GM18526 (cell line): ENCODE measurements around the gene OS9.

Source experiments
- POLR2A ChIP-seq: IDR thresholded peaks from 3 replicates; pipeline ENCODE4 v1.6.1; 2011; ENCODE audit not compliant: insufficient read length; ENCODE audit errors: extremely low read depth

The OS9 gene

DNA sequence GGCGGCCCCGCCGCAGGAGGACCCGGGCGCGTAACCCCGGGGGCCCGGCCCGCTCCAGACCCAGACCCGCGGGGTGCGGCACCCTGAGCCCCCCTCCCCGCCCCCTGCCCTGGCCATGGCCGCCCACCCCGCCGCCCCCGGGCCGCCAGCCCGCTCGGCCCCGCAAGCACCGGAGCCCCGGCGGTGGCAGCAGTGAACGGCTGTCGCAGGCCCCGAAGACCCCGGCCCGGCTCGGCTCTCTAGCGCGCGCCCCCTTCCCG lies 61.2 kb downstream of the OS9 start:
- TF ChIP-seq POLR2A, result no peak

DNA sequence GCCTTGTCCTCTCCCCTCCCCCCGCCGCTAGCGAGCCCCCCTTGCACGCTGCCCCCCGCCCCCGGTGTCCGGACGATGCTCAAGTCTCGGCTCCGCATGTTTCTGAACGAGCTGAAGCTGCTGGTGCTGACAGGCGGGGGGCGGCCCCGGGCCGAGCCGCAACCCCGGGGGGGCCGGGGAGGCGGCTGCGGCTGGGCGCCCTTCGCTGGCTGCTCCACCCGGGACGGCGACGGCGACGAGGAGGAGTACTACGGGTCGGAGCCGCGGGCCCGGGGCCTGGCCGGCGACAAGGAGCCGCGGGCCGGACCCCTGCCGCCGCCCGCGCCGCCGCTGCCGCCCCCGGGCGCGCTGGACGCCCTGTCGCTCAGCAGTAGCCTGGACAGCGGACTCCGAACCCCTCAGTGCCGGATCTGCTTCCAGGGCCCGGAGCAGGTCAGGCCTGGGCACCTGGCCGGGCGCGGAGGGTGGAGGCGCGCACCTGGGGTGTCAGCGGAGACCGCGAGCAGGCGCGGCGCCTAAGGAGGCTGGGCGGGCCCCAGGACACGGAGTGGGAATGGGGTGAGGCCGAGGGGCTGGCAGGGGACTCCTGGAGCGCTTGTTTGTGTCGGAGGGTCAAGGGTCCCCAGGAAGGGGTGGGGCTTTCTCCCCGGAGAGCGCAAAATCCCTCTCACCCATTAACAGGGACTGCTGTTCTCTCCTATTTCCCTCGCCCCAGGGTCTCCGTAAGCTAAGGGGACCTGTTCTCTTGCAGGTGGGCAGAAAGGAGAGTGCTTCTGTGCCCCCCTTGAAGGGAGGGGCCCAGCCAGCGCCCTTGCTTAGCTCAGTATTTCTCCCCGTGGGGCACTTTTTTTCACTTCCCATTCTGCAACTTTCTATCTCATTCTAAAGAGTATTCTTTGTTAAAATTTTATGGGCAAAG lies 61.8 kb downstream of the OS9 start:
- TF ChIP-seq POLR2A, result peak; percentile 10

DNA sequence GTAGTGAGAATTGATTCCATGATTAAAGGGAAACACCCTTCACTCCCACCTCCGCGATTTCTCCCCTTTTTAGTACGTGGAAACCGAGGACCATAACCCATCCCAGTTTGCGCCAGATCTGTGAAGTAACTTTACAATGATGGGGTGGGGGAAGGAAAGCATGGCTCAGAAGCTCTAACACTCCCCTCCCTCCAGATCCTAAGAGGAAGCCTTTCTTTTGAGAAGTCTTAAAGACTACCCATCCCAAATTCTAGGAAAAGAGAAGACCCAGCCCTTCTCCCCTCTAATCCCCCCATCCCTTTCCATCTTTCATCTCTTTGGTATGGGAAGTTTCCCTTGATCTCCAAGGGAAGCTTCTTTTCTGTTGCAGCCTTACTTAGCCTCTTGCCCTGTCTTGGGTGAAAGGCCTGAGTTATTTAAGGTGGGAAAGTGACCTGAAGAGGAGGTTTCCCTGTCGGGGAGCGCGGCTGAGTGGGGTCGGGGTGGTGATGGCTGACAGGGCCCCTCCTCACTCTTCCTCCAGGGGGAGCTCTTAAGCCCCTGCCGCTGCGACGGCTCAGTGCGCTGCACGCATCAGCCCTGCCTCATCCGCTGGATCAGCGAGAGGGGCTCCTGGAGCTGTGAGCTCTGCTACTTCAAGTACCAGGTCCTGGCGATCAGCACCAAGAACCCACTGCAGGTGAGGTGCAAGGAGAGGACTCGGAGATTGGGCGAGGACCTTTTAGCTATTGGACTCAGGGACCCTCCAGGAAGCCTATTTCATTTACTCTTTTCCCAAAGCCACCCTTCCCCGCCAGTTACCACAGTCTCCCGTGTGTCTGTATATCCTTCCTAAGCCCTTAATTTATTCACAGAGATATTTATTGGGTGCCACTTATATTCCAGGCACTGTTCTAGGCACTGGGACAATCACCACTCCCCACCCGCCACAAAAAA lies 62.7 kb downstream of the OS9 start:
- TF ChIP-seq POLR2A, result peak; percentile 5

DNA sequence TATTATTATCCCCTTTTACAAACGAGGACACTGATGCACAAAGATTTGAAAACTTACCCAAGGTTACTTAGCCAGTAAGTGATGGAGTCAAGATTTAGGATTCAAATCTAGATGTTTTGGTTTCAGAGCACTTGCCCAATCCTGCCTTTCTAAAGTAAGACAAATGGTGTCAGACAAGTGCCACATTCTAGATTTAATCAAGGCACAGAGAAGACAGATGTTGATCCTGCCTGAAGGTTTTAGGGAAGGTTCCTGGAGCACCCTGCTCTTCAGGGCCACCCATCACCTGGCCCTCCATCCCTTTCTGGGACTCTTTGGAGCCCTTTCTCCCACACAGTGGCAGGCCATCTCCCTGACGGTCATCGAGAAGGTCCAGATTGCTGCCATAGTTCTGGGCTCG lies 63.8 kb downstream of the OS9 start:
- no peak for TF ChIP-seq POLR2A

DNA sequence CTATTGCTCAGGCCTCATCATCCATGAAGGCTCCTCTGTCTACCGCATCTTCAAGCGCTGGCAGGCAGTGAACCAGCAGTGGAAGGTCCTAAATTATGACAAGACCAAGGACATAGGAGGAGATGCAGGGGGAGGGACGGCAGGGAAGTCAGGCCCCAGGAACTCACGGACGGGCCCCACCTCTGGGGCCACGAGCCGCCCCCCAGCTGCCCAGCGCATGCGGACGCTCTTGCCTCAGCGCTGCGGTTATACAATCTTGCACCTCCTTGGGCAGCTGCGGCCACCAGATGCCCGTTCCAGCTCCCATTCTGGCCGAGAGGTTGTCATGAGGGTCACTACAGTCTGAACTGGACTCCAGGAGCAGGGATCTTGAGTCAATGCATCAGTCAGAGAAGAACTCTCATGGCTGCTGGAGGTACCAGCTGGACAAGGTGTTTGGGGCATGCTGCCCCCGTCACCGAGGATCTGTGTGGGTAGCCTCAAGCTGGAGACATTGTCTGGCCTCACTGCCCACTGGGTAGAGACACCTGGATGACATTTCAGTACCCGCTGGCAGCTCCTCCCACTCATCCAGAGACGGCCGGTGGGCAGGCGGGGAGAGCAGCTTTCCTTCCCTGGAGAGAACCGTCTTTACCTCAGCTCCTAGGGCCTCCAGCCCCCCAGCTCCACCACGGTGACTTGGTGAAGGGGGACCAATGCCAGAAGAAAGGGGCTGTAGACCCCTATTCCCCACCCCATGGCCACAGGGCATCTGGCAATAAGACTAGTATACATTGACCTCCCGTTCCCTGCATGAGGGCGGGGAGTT lies 64.8 kb downstream of the OS9 start:
- TF ChIP-seq POLR2A, result no peak

DNA sequence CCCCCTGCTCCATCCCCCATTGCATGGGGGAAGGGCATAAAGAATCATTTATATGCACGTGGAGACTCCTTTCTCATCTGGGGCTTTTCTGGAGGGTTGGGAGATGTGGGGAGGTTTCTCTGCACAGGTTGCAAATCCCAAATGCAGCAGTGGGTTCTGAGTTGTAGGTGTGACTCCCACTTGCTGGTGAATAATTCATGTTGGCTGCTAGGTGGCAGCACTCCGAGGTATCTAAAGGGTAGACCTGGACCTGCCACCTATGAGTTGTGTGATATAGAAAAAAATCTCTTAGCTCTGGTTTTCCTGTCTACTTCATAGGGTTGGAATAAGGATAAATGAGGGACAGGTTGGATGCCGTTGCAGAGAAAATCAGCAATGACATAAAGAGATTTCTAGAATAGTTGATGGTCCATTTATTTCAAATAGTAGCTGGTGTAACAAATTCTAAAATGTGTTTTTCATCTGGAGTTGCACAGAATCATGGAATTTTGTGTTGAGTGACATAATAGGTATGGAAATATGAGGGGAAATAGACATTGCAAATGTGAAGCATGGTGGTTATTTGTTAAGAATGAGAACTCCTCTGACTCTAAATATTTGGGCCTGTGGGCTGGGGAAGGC lies 65.5 kb downstream of the OS9 start:
- TF ChIP-seq POLR2A, result no peak

DNA sequence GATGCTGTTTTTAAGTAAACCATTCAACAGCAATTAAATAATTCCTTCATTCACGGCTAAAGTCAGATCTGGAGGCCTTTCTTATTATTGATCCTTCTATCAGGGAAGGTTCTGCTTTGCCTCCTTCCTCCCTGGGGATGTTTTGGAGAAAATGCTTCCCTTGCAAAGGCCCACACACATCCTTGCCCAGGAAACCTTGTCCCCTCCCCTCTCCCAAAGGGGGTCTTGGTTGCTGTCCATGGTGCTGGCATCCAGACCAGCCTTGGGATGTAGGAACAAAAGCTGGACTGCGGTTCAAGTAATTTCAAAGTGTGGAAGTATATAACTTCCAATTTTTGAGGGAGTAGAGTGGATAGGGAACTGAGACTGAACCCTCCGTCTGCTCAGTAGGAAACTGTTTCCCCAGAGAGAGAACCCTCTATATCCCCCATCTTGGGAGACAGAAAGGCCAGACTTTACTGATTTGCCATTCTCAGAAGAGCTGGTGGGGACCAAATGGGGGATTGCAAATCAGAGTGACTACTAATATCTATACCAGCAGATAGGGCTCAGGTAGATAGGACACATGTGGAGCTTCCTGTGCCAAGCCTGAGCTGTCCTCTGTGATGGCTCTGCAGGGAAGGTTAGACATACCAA lies 66.5 kb downstream of the OS9 start:
- TF ChIP-seq POLR2A, result no peak

DNA sequence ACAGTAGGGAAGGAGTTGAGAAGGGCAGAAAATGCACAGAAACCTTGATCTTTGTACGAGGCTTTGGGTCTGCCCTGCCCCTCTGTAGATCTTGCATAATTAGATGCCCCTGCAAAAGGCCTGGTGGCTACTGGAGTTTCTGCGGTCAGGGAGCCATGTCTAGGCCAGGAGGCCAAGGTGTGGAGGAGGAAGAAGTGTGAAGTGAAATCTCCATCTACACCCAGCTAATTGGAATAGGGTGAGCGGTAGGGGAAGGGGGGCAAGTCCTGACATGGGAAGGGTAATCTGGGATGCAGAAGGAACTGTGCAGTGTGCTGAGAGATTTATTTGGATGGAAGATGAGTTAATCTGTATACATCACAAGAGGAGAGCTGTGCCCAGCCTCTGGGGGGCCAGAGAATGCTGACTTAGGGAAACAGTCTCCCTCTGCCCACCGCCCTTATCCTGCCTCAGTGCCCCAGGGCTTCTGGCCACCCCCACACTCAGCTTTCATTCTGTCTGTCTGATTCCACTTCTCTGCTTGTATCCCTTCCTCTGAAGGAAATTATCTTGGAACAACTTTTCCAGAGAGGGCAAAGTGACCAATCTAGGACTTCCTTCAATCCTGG lies 67.6 kb downstream of the OS9 start:
- no peak for TF ChIP-seq POLR2A

DNA sequence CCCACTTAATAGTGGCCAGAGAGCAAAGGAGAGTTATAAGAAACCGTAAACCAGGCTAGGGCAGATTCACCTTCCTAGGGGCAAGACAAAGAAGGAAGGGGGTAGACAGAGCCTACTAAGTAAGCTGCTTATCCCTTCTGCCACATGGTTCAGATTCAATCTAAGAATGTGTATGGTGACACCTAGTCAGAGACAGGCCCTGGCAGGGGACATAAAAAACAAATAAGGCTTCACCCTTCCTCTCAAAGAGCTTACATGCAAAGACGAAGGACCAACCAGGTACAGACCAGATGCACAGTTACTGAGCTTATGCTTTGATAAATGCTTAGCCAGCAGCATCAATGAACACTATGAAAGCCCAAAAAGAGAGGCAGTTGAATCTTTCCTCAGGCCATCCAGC lies 68.5 kb downstream of the OS9 start:
- no peak for TF ChIP-seq POLR2A

DNA sequence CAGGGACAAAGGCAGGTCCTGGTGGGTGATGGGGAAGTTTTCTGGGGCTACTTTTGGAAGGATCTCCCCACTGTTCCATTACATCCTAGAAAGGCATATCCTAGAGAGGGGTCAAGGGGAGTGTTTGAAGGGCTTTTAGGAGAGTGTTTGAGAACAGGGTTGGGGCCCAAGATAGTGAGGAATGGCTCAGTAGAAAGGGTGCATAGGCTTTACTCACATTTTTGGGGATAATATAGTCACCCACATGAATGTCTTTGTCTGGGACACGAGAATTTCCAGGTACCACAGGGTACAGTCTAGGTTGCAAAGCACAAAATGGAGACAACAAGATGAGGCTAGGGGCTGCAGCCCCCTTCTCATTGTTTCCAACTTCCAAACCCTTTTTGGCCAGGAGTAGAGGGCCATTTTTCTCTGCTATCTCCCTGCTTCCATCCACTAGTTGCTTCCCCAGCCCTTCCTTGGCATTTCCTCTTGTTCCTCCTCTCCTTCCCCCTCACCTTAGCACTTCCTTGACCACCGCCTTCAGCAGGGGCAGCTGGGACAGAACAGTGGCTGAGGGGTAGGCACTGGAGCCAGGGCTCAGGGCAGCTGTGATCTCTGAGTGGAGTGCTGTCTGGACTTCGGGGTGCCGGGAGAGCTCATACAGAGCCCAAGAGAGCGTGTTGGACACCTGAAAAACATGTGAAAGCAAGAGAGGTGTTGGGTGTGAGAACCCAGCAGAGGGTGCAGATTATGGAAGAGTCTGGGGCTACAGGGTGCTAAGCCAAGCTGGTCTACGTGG lies 70.1 kb downstream of the OS9 start:
- no peak for TF ChIP-seq POLR2A

DNA sequence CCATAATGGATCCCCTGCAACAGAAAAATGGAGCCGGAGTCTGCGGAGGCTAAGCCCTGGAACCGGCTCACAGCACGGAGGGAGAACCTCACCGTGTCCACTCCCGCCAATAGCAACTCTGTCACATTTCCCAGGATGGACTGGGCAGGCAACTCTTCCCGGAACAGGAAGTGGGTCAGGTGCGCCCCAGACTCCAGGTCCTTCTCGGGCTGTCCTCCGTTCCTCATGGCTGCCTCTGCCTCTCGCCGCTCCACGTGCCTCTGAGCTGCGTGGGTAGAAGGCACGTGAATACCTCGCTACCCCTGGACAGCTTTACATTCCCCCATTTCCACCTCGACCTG lies 70.7 kb downstream of the OS9 start:
- TF ChIP-seq POLR2A, result no peak

DNA sequence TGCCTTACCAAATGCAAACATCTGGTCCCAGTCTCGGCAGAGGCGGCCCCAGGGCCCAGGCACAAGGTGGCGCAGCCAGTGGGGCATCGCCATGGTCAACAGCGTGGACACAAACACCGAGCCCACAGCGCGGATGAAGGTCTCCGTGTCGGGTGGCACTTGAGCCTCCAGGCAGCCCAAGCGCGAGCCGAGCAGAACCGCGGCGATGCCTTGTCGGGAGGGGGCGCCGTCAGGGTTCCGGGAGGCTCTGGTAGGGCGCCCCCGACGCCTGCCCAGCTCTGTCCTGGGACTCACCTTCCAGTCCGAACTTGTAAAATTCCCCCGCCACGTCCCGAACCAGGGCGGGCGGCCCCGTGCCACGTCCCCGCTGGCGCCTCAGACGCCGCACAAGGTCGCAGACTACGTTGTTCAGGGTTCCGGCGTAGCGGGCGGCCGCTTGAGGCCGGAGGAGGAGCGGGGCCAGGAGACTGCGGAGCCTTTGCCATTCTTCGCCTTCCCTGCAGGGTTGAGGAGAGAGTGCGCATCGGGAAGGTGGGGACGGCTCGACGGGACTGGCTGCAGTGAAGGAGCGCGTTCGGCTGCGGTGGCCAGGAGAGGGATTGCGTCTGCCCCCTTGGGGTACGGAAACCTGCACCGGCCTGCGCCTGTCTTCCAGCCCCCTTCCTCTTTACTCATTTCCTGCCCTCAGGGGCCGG lies 71.2 kb downstream of the OS9 start:
- TF ChIP-seq POLR2A, result peak; percentile 18
